ENCODE results near the gene ZC2HC1C.

- TF ChIP-seq CTCF (conservative IDR thresholded peaks at IDR 0.05 in 1 of 2, IDR thresholded peaks at IDR 0.05 in 1 of 2; ENCODE audit: low read depth in 1 of 2, low read length in 2 of 2) (no peak), EZH2 (IDR thresholded peaks at IDR 0.05; ENCODE audit: low read length, missing control alignments) (no peak)
Measured at GRCh38 chr14:75125617-75126016, 56.2 kb downstream of the ZC2HC1C start.
